Measurements from ENCODE around the gene MZF1. TPM values are rescaled to one million over a fixed set of nuclear protein-coding genes. Genes with fewer than 3 reads are reported as not detected.

The MZF1 gene
- total and polyA plus RNA-seq, 9 of the 15 experiments (the other 6 are each of a cell fraction or from before 2014, with no cell fraction given): 0.31 to 29.3 (median 11.5) TPM

DNA sequence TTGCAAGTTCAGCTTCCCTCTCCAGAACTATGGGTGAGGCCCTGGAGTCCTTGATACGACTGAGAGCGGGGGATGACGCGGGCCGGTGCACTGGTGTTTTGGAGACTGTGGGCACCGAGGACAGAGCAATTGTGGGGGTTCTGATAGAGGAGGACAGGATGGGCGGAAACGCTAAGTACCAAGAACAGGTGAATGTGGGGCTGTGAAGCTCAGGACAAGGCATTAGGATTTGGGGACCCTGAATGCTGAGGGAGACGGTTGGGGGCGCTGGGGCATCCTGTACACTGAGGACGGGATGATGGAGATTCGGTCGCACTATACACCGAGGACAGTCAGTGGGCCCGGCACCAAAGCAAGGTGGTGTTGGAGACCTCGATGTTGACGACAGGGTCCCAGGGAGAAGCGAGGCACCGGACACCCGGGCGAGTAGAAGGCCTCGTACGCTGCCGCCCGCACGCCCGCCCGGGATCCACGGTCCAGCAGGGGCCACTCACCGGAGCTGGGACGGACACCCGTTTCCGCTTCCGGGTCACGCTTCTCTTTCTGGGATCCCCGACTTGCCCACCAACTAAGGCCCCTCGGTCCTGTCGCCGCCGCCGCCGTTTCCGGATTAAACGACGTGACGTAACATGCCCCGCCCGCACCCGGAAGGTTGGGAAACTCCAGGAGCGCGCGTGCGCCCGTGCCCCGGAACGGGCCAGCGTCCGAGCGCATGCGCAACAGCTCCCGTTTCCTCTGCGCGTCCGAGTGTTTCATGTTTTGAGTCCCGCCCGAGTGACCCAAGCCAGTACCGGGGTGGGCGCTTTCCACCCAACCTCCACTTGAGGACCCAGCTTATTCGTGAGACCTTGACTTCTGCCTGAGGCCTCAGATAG is 18.4 kb downstream of the MZF1 start, which contains the start of gene CHMP2A (continued):
- peak; percentile 99 for TF ChIP-seq NR2C1 (IDR thresholded peaks at IDR 0.05)
- TF ChIP-seq NR2C1 (tag; IDR thresholded peaks at IDR 0.05): peak; percentile 99
- no peak for TF ChIP-seq NEUROD1 (IDR thresholded peaks at IDR 0.05; ENCODE audit: borderline replicate concordance, low read depth, low read length, partially characterized antibody)
- peak; percentile 22 for TF ChIP-seq ZNF695 (CRISPR knock-in tag; IDR thresholded peaks at IDR 0.05)
- TF ChIP-seq POLR2A (conservative IDR thresholded peaks at IDR 0.05): peak; percentile 90
- peak; percentile 88 for TF ChIP-seq EP400 (IDR thresholded peaks at IDR 0.05)
- TF ChIP-seq SRSF1 (IDR thresholded peaks at IDR 0.05; ENCODE audit: low read depth, low read length): no peak
- TF ChIP-seq ELF4 (CRISPR knock-in tag; IDR thresholded peaks at IDR 0.05): peak; percentile 96
- TF ChIP-seq, protein P1, sequence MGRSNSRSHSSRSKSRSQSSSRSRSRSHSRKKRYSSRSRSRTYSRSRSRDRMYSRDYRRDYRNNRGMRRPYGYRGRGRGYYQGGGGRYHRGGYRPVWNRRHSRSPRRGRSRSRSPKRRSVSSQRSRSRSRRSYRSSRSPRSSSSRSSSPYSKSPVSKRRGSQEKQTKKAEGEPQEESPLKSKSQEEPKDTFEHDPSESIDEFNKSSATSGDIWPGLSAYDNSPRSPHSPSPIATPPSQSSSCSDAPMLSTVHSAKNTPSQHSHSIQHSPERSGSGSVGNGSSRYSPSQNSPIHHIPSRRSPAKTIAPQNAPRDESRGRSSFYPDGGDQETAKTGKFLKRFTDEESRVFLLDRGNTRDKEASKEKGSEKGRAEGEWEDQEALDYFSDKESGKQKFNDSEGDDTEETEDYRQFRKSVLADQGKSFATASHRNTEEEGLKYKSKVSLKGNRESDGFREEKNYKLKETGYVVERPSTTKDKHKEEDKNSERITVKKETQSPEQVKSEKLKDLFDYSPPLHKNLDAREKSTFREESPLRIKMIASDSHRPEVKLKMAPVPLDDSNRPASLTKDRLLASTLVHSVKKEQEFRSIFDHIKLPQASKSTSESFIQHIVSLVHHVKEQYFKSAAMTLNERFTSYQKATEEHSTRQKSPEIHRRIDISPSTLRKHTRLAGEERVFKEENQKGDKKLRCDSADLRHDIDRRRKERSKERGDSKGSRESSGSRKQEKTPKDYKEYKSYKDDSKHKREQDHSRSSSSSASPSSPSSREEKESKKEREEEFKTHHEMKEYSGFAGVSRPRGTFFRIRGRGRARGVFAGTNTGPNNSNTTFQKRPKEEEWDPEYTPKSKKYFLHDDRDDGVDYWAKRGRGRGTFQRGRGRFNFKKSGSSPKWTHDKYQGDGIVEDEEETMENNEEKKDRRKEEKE (IDR thresholded peaks at IDR 0.05; ENCODE audit: borderline replicate concordance in 1 of 2, control insufficient read depth in 1 of 2, low read depth in 2 of 2, low read length in 1 of 2): peak in 1 of 2 experiments; percentile 69; a peak in 1 of 4 replicates
- TF ChIP-seq POLR2H (tag; IDR thresholded peaks at IDR 0.05; ENCODE audit: low read depth): peak; percentile 85
- TF ChIP-seq SIN3A (IDR thresholded peaks at IDR 0.05; ENCODE audit: borderline replicate concordance in 2 of 2, control insufficient read depth in 1 of 2, low read depth in 2 of 2, low read length in 2 of 2): peak; percentile 46 to 79; a peak in 3 of 4 replicates
- 0 out of 2 replicates have a peak, but pooled peaks have one; percentile 12 for TF ChIP-seq RFX7 (CRISPR knock-in tag; IDR thresholded peaks at IDR 0.05)
- TF ChIP-seq, protein P2, sequence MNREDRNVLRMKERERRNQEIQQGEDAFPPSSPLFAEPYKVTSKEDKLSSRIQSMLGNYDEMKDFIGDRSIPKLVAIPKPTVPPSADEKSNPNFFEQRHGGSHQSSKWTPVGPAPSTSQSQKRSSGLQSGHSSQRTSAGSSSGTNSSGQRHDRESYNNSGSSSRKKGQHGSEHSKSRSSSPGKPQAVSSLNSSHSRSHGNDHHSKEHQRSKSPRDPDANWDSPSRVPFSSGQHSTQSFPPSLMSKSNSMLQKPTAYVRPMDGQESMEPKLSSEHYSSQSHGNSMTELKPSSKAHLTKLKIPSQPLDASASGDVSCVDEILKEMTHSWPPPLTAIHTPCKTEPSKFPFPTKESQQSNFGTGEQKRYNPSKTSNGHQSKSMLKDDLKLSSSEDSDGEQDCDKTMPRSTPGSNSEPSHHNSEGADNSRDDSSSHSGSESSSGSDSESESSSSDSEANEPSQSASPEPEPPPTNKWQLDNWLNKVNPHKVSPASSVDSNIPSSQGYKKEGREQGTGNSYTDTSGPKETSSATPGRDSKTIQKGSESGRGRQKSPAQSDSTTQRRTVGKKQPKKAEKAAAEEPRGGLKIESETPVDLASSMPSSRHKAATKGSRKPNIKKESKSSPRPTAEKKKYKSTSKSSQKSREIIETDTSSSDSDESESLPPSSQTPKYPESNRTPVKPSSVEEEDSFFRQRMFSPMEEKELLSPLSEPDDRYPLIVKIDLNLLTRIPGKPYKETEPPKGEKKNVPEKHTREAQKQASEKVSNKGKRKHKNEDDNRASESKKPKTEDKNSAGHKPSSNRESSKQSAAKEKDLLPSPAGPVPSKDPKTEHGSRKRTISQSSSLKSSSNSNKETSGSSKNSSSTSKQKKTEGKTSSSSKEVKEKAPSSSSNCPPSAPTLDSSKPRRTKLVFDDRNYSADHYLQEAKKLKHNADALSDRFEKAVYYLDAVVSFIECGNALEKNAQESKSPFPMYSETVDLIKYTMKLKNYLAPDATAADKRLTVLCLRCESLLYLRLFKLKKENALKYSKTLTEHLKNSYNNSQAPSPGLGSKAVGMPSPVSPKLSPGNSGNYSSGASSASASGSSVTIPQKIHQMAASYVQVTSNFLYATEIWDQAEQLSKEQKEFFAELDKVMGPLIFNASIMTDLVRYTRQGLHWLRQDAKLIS (CRISPR knock-in tag; IDR thresholded peaks at IDR 0.05): peak; percentile 26; the same call in 1 of the 2 replicates
- peak; percentile 68; the same call in 1 of the 2 replicates for TF ChIP-seq CTBP1 (IDR thresholded peaks at IDR 0.05; ENCODE audit: borderline replicate concordance)
- TF ChIP-seq ZNF830 (CRISPR knock-in tag; IDR thresholded peaks at IDR 0.05): peak; percentile 70; the same call in 1 of the 2 replicates
- no peak for TF ChIP-seq EZH2 (IDR thresholded peaks at IDR 0.05; ENCODE audit: borderline replicate concordance, low read depth, low read length)
- no peak for TF ChIP-seq COPS2 (conservative IDR thresholded peaks at IDR 0.05)
- TF ChIP-seq ZNF561 (CRISPR knock-in tag; conservative IDR thresholded peaks at IDR 0.05): no peak
- TF ChIP-seq CC2D1A (IDR thresholded peaks at IDR 0.05): no peak
- TF ChIP-seq ZNF23 (CRISPR knock-in tag; IDR thresholded peaks at IDR 0.05): no peak
- peak; percentile 16; the same call in 1 of the 2 replicates for TF ChIP-seq EGR1 (conservative IDR thresholded peaks at IDR 0.05)
- no peak for TF ChIP-seq MIER1 (IDR thresholded peaks at IDR 0.05; ENCODE audit: low read depth)

Measured in K562 (cell line).